KBM-7 (cell line): ENCODE measurements around the gene NPAS3.

Source experiments
- DNase-seq: peaks from one replicate; pipeline ENCODE4 v3.0.0-alpha.2; 2015
- in situ Hi-C: fragments of 300-500 bp; cut with MboI; formaldehyde crosslinking; loops from 2 replicates; pipeline ENCODE4 v1.14.3; 2020; ENCODE audit warnings: low sequenced_read_pairs, low pct_unique_long_range_greater_than_20kb, mixed read lengths

The NPAS3 gene

GRCh38 chr14:33755358-33755757 lies 816.7 kb downstream of the NPAS3 start:
- in situ Hi-C loops: no loop called here

GRCh38 chr14:33756833-33757232 lies 818.2 kb downstream of the NPAS3 start:
- in situ Hi-C loops: no loop called here
- DNase-seq: no peak

More at GRCh38 chr14:33755358-33755757, 816.7 kb downstream of the NPAS3 start:
- DNase-seq: no peak

GRCh38 chr14:33758547-33758946 lies 819.9 kb downstream of the NPAS3 start:
- in situ Hi-C loops: no loop called here
- DNase-seq: no peak

- DNase-seq: no peak
Measured at GRCh38 chr14:33762161-33762851, 823.6 kb downstream of the NPAS3 start.

GRCh38 chr14:33764876-33765650 lies 826.4 kb downstream of the NPAS3 start:
- DNase-seq: peak; percentile 3
- in situ Hi-C loops: no loop called here

More at GRCh38 chr14:33762161-33762851, 823.6 kb downstream of the NPAS3 start:
- in situ Hi-C loops: no loop called here

- in situ Hi-C loops: no loop called here
- DNase-seq: no peak
Measured at GRCh38 chr14:33767586-33768457, 829.1 kb downstream of the NPAS3 start.

GRCh38 chr14:33768458-33768830 lies 829.8 kb downstream of the NPAS3 start:
- in situ Hi-C loops: no loop called here
- no peak for DNase-seq

GRCh38 chr14:33773205-33774030 lies 834.7 kb downstream of the NPAS3 start:
- in situ Hi-C loops: no loop called here
- no peak for DNase-seq

GRCh38 chr14:33774161-33774560 lies 835.5 kb downstream of the NPAS3 start:
- DNase-seq: no peak
- in situ Hi-C loops: no loop called here

- in situ Hi-C loops: no loop called here
Measured at GRCh38 chr14:33774723-33775470, 836.2 kb downstream of the NPAS3 start.

GRCh38 chr14:33776871-33777270 lies 838.2 kb downstream of the NPAS3 start:
- no peak for DNase-seq
- in situ Hi-C loops: no loop called here

More at GRCh38 chr14:33774723-33775470, 836.2 kb downstream of the NPAS3 start:
- no peak for DNase-seq

- in situ Hi-C loops: no loop called here
- no peak for DNase-seq
Measured at GRCh38 chr14:33777681-33778080, 839.0 kb downstream of the NPAS3 start.

- in situ Hi-C loops: no loop called here
- no peak for DNase-seq
Measured at GRCh38 chr14:33780035-33780434, 841.4 kb downstream of the NPAS3 start.

- in situ Hi-C loops: no loop called here
Measured at GRCh38 chr14:33781236-33781635, 842.6 kb downstream of the NPAS3 start.

GRCh38 chr14:33782923-33783322 lies 844.2 kb downstream of the NPAS3 start:
- in situ Hi-C loops: no loop called here
- DNase-seq: no peak

More at GRCh38 chr14:33781236-33781635, 842.6 kb downstream of the NPAS3 start:
- DNase-seq: no peak

- in situ Hi-C loops: no loop called here
- DNase-seq: no peak
Measured at GRCh38 chr14:33786091-33786825, 847.6 kb downstream of the NPAS3 start.

GRCh38 chr14:33788161-33788560 lies 849.5 kb downstream of the NPAS3 start:
- in situ Hi-C loops: no loop called here
- DNase-seq: no peak
